ENCODE measurements around the gene SMIM14. TPM values are rescaled to one million over a fixed set of nuclear protein-coding genes. Genes with fewer than 3 reads are reported as not detected.

Gene SMIM14
- polyA plus RNA-seq, 3 donors = 13.6 to 152 (median 140) TPM

- WGBS (ENCODE audit: insufficient coverage) = no CpG with 5 or more reads among the region's 4 CpGs
- Histone ChIP-seq H3K4me3 (replicated peaks in 1 of 3; ENCODE audit: low read depth in 2 of 3, low read length in 3 of 3) (no peak overlapping the region), H3K79me2 (ENCODE audit: insufficient read depth, low read length) (no peaks in the 10 kb centered on the region), H4K20me1 (ENCODE audit: insufficient read depth, low read length) (peaks cover 43% of the 10 kb centered on the region), H3K27me3 (ENCODE audit: control insufficient read depth in 2 of 2, insufficient read depth in 2 of 2, low read length in 2 of 2) (no peaks in the 10 kb centered on the region), H3K4me1 (ENCODE audit: control insufficient read depth in 1 of 2, insufficient read depth in 2 of 2, low read length in 2 of 2) (peaks cover 5 to 10% of the 10 kb centered on the region in 2 donors), H2AFZ (ENCODE audit: insufficient read depth, low read depth, low read length, poor library complexity, severe bottlenecking) (no peak overlapping the region), H3K36me3 (replicated peaks in 1 of 2; ENCODE audit: control insufficient read depth in 1 of 2, insufficient read depth in 2 of 2, low read length in 2 of 2) (peaks cover 0 to 2% of the 10 kb centered on the region in 2 donors), H3K27ac (ENCODE audit: low read depth in 1 of 2, low read length in 2 of 2) (no peak overlapping the region), H3K9ac (ENCODE audit: insufficient read depth, low read length, poor library complexity, severe bottlenecking) (no peak overlapping the region), H3K4me2 (replicated peaks; ENCODE audit: extremely low read depth, low read length, poor library complexity, severe bottlenecking) (no peak overlapping the region), H3K9me3 (replicated peaks in 1 of 2; ENCODE audit: control insufficient read depth in 1 of 2, insufficient read depth in 1 of 2, low read length in 2 of 2) (no peaks in the 10 kb centered on the region)
- no peak for DNase-seq
- H3K27ac Mint-ChIP-seq = no peak overlapping the region
- H3K4me1 Mint-ChIP-seq = peaks cover 18% of the 10 kb centered on the region
- intact Hi-C loops (cut with micrococcal nuclease) = no loop called here
- peaks cover 11 to 27% of the 10 kb centered on the region in 2 donors for H3K36me3 Mint-ChIP-seq
- H3K4me3 Mint-ChIP-seq = no peak overlapping the region
- TF ChIP-seq CTCF (IDR thresholded peaks at IDR 0.05) = no peak
- H3K27me3 Mint-ChIP-seq (ENCODE audit: low read depth in 3 of 3) = no peaks in the 10 kb centered on the region
- peaks cover 0 to 2% (median 0%) of the 10 kb centered on the region in 7 donors for H3K9me3 Mint-ChIP-seq
Measured at GRCh38 chr4:39620551-39621313, 17.9 kb downstream of the SMIM14 start.

GRCh38 chr4:39617534-39617933 lies 21.1 kb downstream of the SMIM14 start:
- no peak overlapping the region for H3K27ac ChIP-seq (ENCODE audit: low read depth in 1 of 2, low read length in 2 of 2)
- no peaks in the 10 kb centered on the region for H3K4me1 Mint-ChIP-seq
- intact Hi-C loops (cut with micrococcal nuclease) = no loop called here
- H3K79me2 ChIP-seq (ENCODE audit: insufficient read depth, low read length) = no peaks in the 10 kb centered on the region
- H3K4me3 ChIP-seq (replicated peaks in 1 of 3; ENCODE audit: low read depth in 2 of 3, low read length in 3 of 3) = no peak overlapping the region
- H2AFZ ChIP-seq (ENCODE audit: insufficient read depth, low read depth, low read length, poor library complexity, severe bottlenecking) = no peak overlapping the region
- no peak for DNase-seq
- H3K27ac Mint-ChIP-seq = no peak overlapping the region
- no peaks in the 10 kb centered on the region for H3K27me3 ChIP-seq (ENCODE audit: control insufficient read depth in 2 of 2, insufficient read depth in 2 of 2, low read length in 2 of 2)
- H3K4me3 Mint-ChIP-seq = no peak overlapping the region
- H3K4me1 ChIP-seq (ENCODE audit: control insufficient read depth in 1 of 2, insufficient read depth in 2 of 2, low read length in 2 of 2) = no peaks in the 10 kb centered on the region
- TF ChIP-seq CTCF (IDR thresholded peaks at IDR 0.05) = no peak
- no CpG with 5 or more reads among the region's 2 CpGs for WGBS (ENCODE audit: insufficient coverage)
- H3K9ac ChIP-seq (ENCODE audit: insufficient read depth, low read length, poor library complexity, severe bottlenecking) = no peak overlapping the region
- no peaks in the 10 kb centered on the region for H3K9me3 ChIP-seq (replicated peaks in 1 of 2; ENCODE audit: control insufficient read depth in 1 of 2, insufficient read depth in 1 of 2, low read length in 2 of 2)
- H3K9me3 Mint-ChIP-seq = peaks cover 0 to 2% (median 0%) of the 10 kb centered on the region in 7 donors
- H3K36me3 Mint-ChIP-seq = peaks cover 6 to 12% of the 10 kb centered on the region in 2 donors
- H3K36me3 ChIP-seq (replicated peaks in 1 of 2; ENCODE audit: control insufficient read depth in 1 of 2, insufficient read depth in 2 of 2, low read length in 2 of 2) = peaks cover 0 to 2% of the 10 kb centered on the region in 2 donors
- no peak overlapping the region for H3K4me2 ChIP-seq (replicated peaks; ENCODE audit: extremely low read depth, low read length, poor library complexity, severe bottlenecking)
- H3K27me3 Mint-ChIP-seq (ENCODE audit: low read depth in 3 of 3) = peaks cover 0 to 2% (median 0%) of the 10 kb centered on the region in 3 donors
- peaks cover 14% of the 10 kb centered on the region for H4K20me1 ChIP-seq (ENCODE audit: insufficient read depth, low read length)
